ENCODE measurements around the gene PEX5L. TPM values are rescaled to one million over a fixed set of nuclear protein-coding genes. Genes with fewer than 3 reads are reported as not detected.

Gene PEX5L
- polyA plus RNA-seq, 2 of the 4 experiments (the other 2 are of a cell fraction): 0.06 to 0.08 TPM

DNA sequence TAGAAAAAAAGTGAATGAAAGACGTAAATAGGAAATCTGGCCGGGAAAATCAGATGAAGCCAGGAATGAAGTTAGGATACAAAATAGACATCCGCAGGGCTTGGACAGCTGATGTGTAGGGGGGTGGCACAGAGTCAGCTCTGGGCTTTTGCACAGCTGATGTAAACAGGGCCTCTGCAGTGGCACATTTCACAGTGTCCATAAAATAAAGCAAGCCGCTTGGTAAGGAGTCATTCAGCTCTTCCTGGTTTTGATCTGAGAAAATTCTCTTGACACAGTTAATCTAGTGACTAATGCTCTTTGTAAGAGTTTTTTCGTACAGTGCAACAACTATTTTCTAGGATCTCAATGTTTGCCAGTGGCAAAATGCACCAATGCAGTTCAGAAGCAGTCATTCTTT lies 230.6 kb downstream of the PEX5L start (continued):
- TF ChIP-seq, protein P1, sequence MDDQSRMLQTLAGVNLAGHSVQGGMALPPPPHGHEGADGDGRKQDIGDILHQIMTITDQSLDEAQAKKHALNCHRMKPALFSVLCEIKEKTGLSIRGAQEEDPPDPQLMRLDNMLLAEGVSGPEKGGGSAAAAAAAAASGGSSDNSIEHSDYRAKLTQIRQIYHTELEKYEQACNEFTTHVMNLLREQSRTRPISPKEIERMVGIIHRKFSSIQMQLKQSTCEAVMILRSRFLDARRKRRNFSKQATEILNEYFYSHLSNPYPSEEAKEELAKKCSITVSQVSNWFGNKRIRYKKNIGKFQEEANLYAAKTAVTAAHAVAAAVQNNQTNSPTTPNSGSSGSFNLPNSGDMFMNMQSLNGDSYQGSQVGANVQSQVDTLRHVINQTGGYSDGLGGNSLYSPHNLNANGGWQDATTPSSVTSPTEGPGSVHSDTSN (IDR thresholded peaks at IDR 0.05): no peak

DNA sequence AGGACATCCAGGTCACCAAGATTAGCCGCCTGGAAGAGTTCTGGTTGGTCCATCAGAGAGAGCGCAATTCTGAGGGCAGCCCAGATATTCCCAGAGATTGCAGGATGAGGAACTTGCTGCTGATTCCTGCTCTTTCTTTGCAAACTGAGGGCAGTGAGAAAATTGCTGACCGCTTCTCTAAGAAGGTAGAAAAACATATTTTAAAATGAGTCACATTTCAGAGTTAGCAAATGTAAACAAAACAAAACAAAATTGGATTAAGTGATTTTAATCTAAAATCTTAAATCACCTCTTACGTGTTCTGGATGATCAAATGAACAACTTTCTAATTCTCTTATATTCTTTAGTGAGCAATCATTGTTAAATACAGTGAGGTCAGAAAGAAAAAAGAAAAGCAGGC lies 234.9 kb downstream of the PEX5L start:
- H3K4me1 ChIP-seq: peaks cover 3% of the 10 kb centered on the region; the same call in 1 of the 3 replicates
- no peak for FAIRE-seq
- no peaks in the 10 kb centered on the region for H3K9me3 ChIP-seq
- H3K27ac ChIP-seq: no peak overlapping the region
- TF ChIP-seq CHD4 (IDR thresholded peaks at IDR 0.05; ENCODE audit: borderline replicate concordance): no peak
- WGBS (ENCODE audit: missing lambda C conversion rate): 72% methylated on average over 4 of the region's 4 CpGs
- DNase-seq (ENCODE audit: low read depth in 1 of 2, low spot score in 1 of 2): no peak
- no peak overlapping the region for H3K4me3 ChIP-seq
- no peak for ATAC-seq
- ChIA-PET POLR2A (no interaction called here), CTCF (interaction anchor here (2.2 kb wide), 1 partner anchor 10 kb away, joined by 8 read pairs; no protein-coding TSS in a partner anchor)
- no peak overlapping the region for H3K4me2 ChIP-seq

DNA sequence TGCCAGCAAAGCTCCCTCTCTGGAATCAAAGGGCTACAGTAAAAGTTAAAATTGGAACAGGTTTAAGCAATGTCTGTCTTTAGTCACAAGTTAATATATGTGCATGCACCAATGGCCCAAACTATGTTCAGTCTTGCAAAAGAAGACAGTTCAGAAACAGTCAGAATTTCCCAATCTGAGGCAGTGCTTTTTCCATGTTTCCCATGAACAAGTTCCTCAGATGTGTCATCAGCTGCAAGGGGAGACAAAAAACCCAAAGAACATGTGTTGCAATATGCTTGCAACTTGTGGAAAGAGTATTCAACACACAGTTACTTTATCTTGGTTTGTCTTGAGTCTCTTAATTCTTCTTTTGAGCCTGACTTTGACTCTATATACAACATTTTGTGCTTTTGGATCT lies 235.5 kb downstream of the PEX5L start:
- Histone ChIP-seq H3K4me2 (no peak overlapping the region), H3K4me3 (no peak overlapping the region), H3K9me3 (no peaks in the 10 kb centered on the region), H3K4me1 (peaks cover 3% of the 10 kb centered on the region; the same call in 1 of the 3 replicates), H3K27ac (no peak overlapping the region)
- ChIA-PET CTCF (interaction anchor here (2.2 kb wide), 1 partner anchor 10 kb away, joined by 8 read pairs; no protein-coding TSS in a partner anchor), POLR2A (no interaction called here)
- TF ChIP-seq, protein P2, sequence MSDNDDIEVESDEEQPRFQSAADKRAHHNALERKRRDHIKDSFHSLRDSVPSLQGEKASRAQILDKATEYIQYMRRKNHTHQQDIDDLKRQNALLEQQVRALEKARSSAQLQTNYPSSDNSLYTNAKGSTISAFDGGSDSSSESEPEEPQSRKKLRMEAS (IDR thresholded peaks at IDR 0.05): no peak
- peak in 1 of 2 experiments; percentile 42; a peak in 1 of 4 replicates for TF ChIP-seq CEBPB (IDR thresholded peaks at IDR 0.05)
- FAIRE-seq: no peak
- no peak for DNase-seq (ENCODE audit: low read depth in 1 of 2, low spot score in 1 of 2)
- no peak for ATAC-seq

DNA sequence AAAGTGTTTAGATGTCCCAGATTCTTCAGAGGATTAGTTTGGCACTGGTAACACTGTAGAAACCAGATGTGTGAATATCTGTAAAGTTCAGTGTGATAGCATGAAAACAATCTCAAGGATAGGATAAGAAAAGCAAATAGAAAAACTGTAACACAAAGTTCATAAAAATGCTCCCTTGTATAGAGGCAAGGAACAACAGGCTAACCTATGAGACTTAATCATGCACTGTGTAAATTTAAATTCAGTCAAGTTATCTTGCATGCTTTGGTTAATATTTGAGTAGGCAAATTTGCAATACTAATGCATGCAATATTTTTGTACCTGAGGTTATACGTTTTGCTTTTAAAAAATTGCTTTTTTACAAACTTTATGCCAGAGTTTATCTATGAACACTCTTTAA lies 239.5 kb downstream of the PEX5L start:
- no peak overlapping the region for H3K27ac ChIP-seq

More for the DNA sequence above, 239.5 kb downstream of the PEX5L start:
- Histone ChIP-seq H3K4me2 (no peak overlapping the region), H3K9me3 (no peaks in the 10 kb centered on the region), H3K4me3 (no peak overlapping the region), H3K4me1 (peaks cover 3% of the 10 kb centered on the region; the same call in 1 of the 3 replicates)
- 59% methylated on average over 1 of the region's 1 CpG for WGBS (ENCODE audit: missing lambda C conversion rate)
- ChIA-PET POLR2A (no interaction called here), CTCF (interaction anchor here (0.6 kb wide), 1 partner anchor 521 kb away, joined by 3 read pairs; no protein-coding TSS in a partner anchor)
- no peak for ATAC-seq
- TF ChIP-seq, protein P3, sequence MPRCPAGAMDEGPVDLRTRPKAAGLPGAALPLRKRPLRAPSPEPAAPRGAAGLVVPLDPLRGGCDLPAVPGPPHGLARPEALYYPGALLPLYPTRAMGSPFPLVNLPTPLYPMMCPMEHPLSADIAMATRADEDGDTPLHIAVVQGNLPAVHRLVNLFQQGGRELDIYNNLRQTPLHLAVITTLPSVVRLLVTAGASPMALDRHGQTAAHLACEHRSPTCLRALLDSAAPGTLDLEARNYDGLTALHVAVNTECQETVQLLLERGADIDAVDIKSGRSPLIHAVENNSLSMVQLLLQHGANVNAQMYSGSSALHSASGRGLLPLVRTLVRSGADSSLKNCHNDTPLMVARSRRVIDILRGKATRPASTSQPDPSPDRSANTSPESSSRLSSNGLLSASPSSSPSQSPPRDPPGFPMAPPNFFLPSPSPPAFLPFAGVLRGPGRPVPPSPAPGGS (IDR thresholded peaks at IDR 0.05): no peak
- TF ChIP-seq RARB (CRISPR knock-in tag; IDR thresholded peaks at IDR 0.05) (no peak), EP300 (IDR thresholded peaks at IDR 0.05) (no peak), ZC3H11A (IDR thresholded peaks at IDR 0.05) (no peak), CBX2 (IDR thresholded peaks at IDR 0.05; ENCODE audit: borderline replicate concordance, low read depth) (no peak), HOXB5 (CRISPR knock-in tag; IDR thresholded peaks at IDR 0.05) (no peak), FOSL2 (IDR thresholded peaks at IDR 0.05) (no peak), FOSL2 (CRISPR knock-in tag; IDR thresholded peaks at IDR 0.05) (no peak), RAD21 (conservative IDR thresholded peaks at IDR 0.05 in 1 of 2, IDR thresholded peaks at IDR 0.05 in 1 of 2) (no peak), NPAS2 (CRISPR knock-in tag; IDR thresholded peaks at IDR 0.05; ENCODE audit: borderline replicate concordance) (no peak), MYC (IDR thresholded peaks at IDR 0.05; ENCODE audit: borderline replicate concordance, low read length) (no peak), SMC3 (IDR thresholded peaks at IDR 0.05) (no peak), POLR2A (IDR thresholded peaks at IDR 0.05; ENCODE audit: low read length) (no peak), RFX5 (IDR thresholded peaks at IDR 0.05) (no peak), ZNF302 (CRISPR knock-in tag; IDR thresholded peaks at IDR 0.05) (no peak)
- TF ChIP-seq, protein P4, sequence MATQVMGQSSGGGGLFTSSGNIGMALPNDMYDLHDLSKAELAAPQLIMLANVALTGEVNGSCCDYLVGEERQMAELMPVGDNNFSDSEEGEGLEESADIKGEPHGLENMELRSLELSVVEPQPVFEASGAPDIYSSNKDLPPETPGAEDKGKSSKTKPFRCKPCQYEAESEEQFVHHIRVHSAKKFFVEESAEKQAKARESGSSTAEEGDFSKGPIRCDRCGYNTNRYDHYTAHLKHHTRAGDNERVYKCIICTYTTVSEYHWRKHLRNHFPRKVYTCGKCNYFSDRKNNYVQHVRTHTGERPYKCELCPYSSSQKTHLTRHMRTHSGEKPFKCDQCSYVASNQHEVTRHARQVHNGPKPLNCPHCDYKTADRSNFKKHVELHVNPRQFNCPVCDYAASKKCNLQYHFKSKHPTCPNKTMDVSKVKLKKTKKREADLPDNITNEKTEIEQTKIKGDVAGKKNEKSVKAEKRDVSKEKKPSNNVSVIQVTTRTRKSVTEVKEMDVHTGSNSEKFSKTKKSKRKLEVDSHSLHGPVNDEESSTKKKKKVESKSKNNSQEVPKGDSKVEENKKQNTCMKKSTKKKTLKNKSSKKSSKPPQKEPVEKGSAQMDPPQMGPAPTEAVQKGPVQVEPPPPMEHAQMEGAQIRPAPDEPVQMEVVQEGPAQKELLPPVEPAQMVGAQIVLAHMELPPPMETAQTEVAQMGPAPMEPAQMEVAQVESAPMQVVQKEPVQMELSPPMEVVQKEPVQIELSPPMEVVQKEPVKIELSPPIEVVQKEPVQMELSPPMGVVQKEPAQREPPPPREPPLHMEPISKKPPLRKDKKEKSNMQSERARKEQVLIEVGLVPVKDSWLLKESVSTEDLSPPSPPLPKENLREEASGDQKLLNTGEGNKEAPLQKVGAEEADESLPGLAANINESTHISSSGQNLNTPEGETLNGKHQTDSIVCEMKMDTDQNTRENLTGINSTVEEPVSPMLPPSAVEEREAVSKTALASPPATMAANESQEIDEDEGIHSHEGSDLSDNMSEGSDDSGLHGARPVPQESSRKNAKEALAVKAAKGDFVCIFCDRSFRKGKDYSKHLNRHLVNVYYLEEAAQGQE (IDR thresholded peaks at IDR 0.05): no peak
- FAIRE-seq: no peak
- DNase-seq (ENCODE audit: low read depth in 1 of 2, low spot score in 1 of 2): no peak

Measured in A549 (cell line).